Adrenal gland (tissue), 12 donors: ENCODE measurements around the gene TBL1Y. TPM values are rescaled to one million over a fixed set of nuclear protein-coding genes. Genes with fewer than 3 reads are reported as not detected.

ENCODE experiments used
- DNase-seq, 7 donors: peaks; one replicate each; pipeline ENCODE4 v3.0.0-alpha.2; 2019 to 2020
- H3K27ac ChIP-seq, 5 donors: fragments of 200-600 bp; sonication (generic) in 4 of 5; 1 replicate in 3 of 5; 2 replicates in 2 of 5; pipeline versions ENCODE4 v1.5.1 to v1.8.0; 2016 to 2020; ENCODE audit warnings: mild to moderate bottlenecking in 1 of 5
- H3K27me3 ChIP-seq: fragments of 200-600 bp; 2 replicates; pipeline ENCODE4 v1.8.0; 2021
- H3K36me3 ChIP-seq, 2 donors: fragments of 200-600 bp; replicated peaks in 1 of 2; 1 replicate in 1 of 2; 2 replicates in 1 of 2; pipeline versions ENCODE4 v1.5.1 to v1.8.0; 2018 to 2022
- H3K4me1 ChIP-seq, 2 donors: fragments of 200-600 bp; replicated peaks in 1 of 2; 1 replicate in 1 of 2; 2 replicates in 1 of 2; pipeline versions ENCODE4 v1.5.1 to v1.8.0; 2018 to 2021
- H3K4me3 ChIP-seq, 4 donors: fragments of 200-600 bp; sonication (generic) in 3 of 4; one replicate each; pipeline ENCODE4 v1.5.1; 2016 to 2018
- H3K9me3 ChIP-seq, 3 donors: fragments of 200-600 bp; sonication (generic) in 1 of 3; replicated peaks in 1 of 3; 1 replicate in 2 of 3; 2 replicates in 1 of 3; pipeline versions ENCODE4 v1.5.1 to v1.8.0; 2016 to 2021
- POLR2A ChIP-seq, 2 donors: fragments of 450-650 bp; IDR thresholded peaks; one replicate each; pipeline ENCODE4 v1.6.1; 2017; ENCODE audit warnings: antibody characterized with exemption in 2 of 2, mild to moderate bottlenecking in 2 of 2, moderate library complexity in 1 of 2
- WGBS, 4 donors: extraction: QIAGEN DNeasy Blood & Tissue Kit in 2 of 4; methylation state at CpG; one replicate each; pipeline versions ENCODE4 v1.1.5 to v1.1.7; 2013 to 2017; 5-methylcytosine and 5-hydroxymethylcytosine counted together
- intact Hi-C, 2 donors: fragments of 100-400 bp; cut with DNase I; formaldehyde crosslinking; loops; one replicate each; pipeline versions ENCODE4 v1.14.1 to v1.15.0; 2022 to 2023
- polyA plus RNA-seq, 3 donors: library from polyadenylated mRNA; stranded (reverse); fragments of 200-250 nt in 2 of 3; fragments of 350-450 nt in 1 of 3; fragmentation: Illumina TruSeq in 1 of 3; extraction: RNeasy Lipid Tissue Mini Kit (QIAGEN cat#74804) in 1 of 3; gene quantifications; one replicate each; pipeline ENCODE4 v1.2.3, GENCODE V29; 2013 to 2014
- total RNA-seq, 9 donors: library from RNA; depleted of rRNA in 4 of 9; stranded (reverse); fragments of >200 nt in 4 of 9; fragments of 120-200 nt in 1 of 9; fragmentation: NEBNext Ultra II Directional in 1 of 9; extraction: Animal tissue kit (Norgen Biotek cat#: 25700) in 1 of 9; gene quantifications; one replicate each; pipeline versions ENCODE4 v1.1.0 to v1.2.4, GENCODE V29; 2013 to 2023
- TF ChIP-seq, protein P1 (sequence below), 6 experiments: fragments of 450-650 bp in 4 of 6; fragments of 200-600 bp in 2 of 6; sonication (generic) in 1 of 6; IDR thresholded peaks; 1 replicate in 5 of 6; 2 replicates in 1 of 6; pipeline versions ENCODE4 v1.5.1 to v1.8.0; 2016 to 2021; ENCODE audit warnings: antibody characterized with exemption in 6 of 6, mild to moderate bottlenecking in 2 of 6, moderate library complexity in 1 of 6
- donor health status: healthy with polysubstance abuse.
- donor health status: Bipolar disorder and iron deficiency.
- donor health status: DM: yes; HTN: yes; CAD: no.
- donor health status: DM: no; HTN: no; CAD: no.
- donor health status: DM: no; HTN: no; CAD: no.
- donor health status: DM: yes; HTN: yes; CAD: no.

Gene TBL1Y
- total and polyA plus RNA-seq, 12 donors: 0.15 to 0.78 TPM; not detected in 10

DNA sequence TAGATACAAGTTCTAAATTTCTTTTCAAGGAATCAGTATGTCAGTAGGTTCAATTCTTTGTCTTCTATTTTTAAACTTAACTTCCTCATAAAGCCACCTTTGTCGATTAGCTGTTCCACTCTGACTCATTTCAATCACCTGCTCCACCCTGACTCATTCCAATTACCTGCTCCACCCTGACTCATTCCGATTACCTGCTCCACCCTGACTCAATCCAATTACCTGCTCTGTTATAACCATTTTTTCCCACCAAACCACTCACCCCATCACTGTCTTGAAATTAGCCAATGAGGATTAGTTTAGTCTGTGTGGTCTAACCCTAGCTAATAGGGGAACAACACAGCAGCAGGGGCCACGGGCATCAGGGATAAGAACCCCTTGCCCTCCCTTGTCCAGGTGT is 199.6 kb downstream of the TBL1Y start:
- TF ChIP-seq, protein P1, sequence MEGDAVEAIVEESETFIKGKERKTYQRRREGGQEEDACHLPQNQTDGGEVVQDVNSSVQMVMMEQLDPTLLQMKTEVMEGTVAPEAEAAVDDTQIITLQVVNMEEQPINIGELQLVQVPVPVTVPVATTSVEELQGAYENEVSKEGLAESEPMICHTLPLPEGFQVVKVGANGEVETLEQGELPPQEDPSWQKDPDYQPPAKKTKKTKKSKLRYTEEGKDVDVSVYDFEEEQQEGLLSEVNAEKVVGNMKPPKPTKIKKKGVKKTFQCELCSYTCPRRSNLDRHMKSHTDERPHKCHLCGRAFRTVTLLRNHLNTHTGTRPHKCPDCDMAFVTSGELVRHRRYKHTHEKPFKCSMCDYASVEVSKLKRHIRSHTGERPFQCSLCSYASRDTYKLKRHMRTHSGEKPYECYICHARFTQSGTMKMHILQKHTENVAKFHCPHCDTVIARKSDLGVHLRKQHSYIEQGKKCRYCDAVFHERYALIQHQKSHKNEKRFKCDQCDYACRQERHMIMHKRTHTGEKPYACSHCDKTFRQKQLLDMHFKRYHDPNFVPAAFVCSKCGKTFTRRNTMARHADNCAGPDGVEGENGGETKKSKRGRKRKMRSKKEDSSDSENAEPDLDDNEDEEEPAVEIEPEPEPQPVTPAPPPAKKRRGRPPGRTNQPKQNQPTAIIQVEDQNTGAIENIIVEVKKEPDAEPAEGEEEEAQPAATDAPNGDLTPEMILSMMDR (IDR thresholded peaks at IDR 0.05): no peak
- TF ChIP-seq POLR2A (IDR thresholded peaks at IDR 0.05): no peak
- Histone ChIP-seq H3K4me3 (no peak overlapping the region), H3K36me3 (no peaks in the 10 kb centered on the region), H3K9me3 (no peaks in the 10 kb centered on the region), H3K27ac (no peak overlapping the region), H3K4me1 (no peaks in the 10 kb centered on the region), H3K27me3 (no peaks in the 10 kb centered on the region)
- intact Hi-C loops: no loop called here
- no peak for DNase-seq
- WGBS, 4 donors: 64 to 70% methylated on average over 3 of the region's 3 CpGs; no CpG with 5 or more reads in 2 of the 4 donors

DNA sequence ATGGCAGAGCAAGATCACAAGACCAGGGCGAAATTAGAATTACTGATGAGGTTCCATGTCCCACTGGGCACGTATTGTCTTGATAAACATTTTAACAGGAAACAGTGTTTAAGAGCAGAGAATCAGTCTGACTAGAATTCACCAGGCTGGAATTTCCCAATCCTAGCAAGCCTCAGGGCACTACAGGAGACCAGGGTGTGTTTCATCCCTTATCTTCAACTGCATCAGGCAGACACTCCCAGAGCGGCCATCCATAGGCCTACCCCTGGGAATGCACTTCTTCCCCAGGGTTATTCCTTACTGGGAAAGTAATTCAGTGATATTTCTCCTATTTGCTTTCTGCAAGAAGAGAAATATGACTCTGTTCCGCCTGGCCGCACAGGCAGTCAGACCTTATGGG is 205.4 kb downstream of the TBL1Y start:
- Histone ChIP-seq H3K27me3 (no peaks in the 10 kb centered on the region), H3K9me3 (no peaks in the 10 kb centered on the region), H3K36me3 (no peaks in the 10 kb centered on the region), H3K4me3 (no peak overlapping the region), H3K27ac (no peak overlapping the region), H3K4me1 (no peaks in the 10 kb centered on the region)
- intact Hi-C loops: no loop called here
- TF ChIP-seq, protein P1 (IDR thresholded peaks at IDR 0.05): no peak
- no peak for TF ChIP-seq POLR2A (IDR thresholded peaks at IDR 0.05)
- no peak for DNase-seq
- 84 to 86% methylated on average over 5 of the region's 5 CpGs; no CpG with 5 or more reads in 2 of the 4 donors for WGBS, 4 donors

DNA sequence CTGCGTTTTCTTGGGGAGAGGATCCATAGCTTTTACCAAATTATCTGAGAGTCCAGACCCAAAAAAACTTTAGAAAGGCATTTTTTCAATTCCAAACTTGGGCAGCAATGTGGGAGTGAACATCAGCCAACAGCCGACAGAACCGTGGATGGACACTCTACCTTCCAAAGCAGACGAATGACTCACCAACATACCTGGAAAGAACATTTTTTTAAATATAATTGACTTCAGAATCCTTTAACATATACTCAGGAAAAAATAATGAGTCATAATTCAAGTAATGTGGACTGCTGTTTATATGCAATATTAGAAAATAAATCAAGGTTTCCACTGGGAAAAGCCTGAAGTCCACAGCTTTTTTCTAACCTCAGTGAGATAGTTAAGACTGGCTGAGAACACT is 211.7 kb downstream of the TBL1Y start:
- no peaks in the 10 kb centered on the region for H3K9me3 ChIP-seq
- intact Hi-C loops: no loop called here
- 50 to 64% methylated on average over 4 of the region's 4 CpGs; no CpG with 5 or more reads in 2 of the 4 donors for WGBS, 4 donors

DNA sequence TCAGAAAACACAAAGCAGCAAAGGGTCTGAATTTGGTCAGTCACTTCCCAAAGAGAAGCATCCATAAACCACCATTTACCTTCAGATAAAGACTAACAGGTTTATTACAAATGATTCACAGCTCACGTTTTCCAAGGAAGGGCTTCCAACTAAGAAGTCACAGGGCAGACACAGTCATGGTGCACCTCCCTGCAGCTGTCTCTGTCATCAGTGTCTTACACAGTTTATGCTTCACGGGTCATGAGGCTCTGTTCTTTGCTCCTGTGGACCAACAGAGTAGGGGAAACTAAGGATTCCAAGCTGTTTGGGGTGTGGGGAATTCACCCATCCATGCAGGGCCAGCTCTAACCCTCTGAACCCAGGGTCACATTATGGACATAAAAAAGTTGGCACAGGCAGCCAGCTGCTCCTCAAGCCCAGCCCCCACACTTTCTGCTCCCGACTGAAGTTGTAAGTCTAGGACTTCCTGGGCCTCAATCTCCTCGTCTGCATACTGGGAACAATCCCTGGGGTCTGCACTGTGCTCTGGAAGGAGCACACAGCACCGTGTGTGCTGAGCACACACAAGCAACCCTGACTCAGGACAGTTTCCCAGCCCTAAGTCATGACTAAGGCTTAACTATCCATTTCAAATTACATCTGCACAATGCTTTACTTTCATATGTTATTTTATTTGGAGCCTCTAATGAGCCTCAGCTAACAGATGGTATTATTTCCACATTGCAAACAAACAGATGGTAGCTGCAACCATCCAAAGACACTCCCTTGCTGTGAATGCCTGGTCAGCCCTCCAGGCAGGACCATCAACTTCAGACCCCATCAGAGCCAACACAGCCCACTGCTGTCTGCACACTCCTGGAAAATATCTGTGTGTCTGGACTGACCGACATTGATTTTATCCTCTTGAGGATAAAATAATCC is 214.9 kb downstream of the TBL1Y start:
- intact Hi-C loops: no loop called here
- no peak overlapping the region for H3K27ac ChIP-seq
- DNase-seq: no peak
- TF ChIP-seq, protein P1 (IDR thresholded peaks at IDR 0.05): no peak
- no peak for TF ChIP-seq POLR2A (IDR thresholded peaks at IDR 0.05)
- H3K9me3 ChIP-seq: no peaks in the 10 kb centered on the region
- 39% methylated on average over 4 to 6 of the region's 6 CpGs; no CpG with 5 or more reads in 2 of the 4 donors for WGBS, 4 donors
- H3K36me3 ChIP-seq: no peaks in the 10 kb centered on the region
- H3K4me1 ChIP-seq: no peaks in the 10 kb centered on the region
- H3K27me3 ChIP-seq: no peaks in the 10 kb centered on the region
- H3K4me3 ChIP-seq: no peak overlapping the region

More for the DNA sequence above, 211.7 kb downstream of the TBL1Y start:
- TF ChIP-seq, protein P1 (IDR thresholded peaks at IDR 0.05): no peak
- TF ChIP-seq POLR2A (IDR thresholded peaks at IDR 0.05): no peak
- no peaks in the 10 kb centered on the region for H3K36me3 ChIP-seq
- DNase-seq: no peak
- H3K4me3 ChIP-seq: no peak overlapping the region
- no peak overlapping the region for H3K27ac ChIP-seq
- H3K27me3 ChIP-seq: no peaks in the 10 kb centered on the region
- H3K4me1 ChIP-seq: no peaks in the 10 kb centered on the region
